Endothelial cell of coronary artery (primary cell): ENCODE results near the gene SKA1. TPM values are rescaled to one million over a fixed set of nuclear protein-coding genes. Genes with fewer than 3 reads are reported as not detected.

ENCODE experiments used
- total RNA-seq: library from RNA; depleted of rRNA; stranded (reverse); fragments of >200 nt; gene quantifications from 2 replicates; pipeline ENCODE4 v1.2.3, GENCODE V29; 2014

The SKA1 gene, protein sequence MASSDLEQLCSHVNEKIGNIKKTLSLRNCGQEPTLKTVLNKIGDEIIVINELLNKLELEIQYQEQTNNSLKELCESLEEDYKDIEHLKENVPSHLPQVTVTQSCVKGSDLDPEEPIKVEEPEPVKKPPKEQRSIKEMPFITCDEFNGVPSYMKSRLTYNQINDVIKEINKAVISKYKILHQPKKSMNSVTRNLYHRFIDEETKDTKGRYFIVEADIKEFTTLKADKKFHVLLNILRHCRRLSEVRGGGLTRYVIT
- total RNA-seq, result 5.2 and 15.0 TPM in 2 replicates

DNA sequence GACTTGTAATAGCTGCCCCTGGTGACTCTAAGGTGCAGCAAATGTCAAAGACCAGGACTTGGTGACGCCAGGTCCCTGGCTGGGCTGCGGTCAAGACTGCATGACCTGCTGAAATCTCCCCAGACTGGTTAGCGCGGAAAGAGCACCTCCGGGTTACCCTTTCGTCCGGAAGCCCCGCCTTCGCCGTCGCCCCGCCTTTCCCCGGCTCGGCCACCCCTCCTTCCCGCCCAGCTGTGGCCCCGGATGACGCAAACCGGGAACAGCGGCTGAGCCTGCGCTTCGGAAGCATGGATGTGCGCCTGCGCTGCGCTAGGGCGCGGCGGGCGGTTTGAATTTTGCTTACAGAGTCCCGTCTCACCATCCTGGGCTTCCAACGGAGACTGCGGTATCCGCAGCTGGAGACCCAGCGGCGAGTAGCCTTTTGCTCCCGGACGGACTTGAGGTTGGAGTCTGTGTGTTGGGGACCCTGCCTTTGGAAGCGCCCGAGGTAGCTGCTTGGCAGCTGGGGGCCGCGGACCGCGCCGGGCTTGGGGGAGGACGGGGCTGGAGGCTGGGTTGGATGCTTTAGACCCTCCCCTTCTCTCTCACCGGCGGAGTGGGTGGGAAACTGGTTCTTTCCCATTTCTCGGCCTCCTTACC, at the start of gene SKA1:
SKA1 (plus strand) TSS at position 294 of the 639 bp plus-strand sequence. CDS start 785 bp downstream, outside the sequence.

Other genes starting within 250 kb of the SKA1 start
- 0.54 and 1.4 TPM in 2 replicates for gene MYO5B, start 179.9 kb upstream of the SKA1 start, total RNA-seq
- 0.18 and 0.28 TPM in 2 replicates for gene CFAP53, start 108.6 kb upstream of the SKA1 start, total RNA-seq
- 47.3 and 77.2 TPM in 2 replicates for gene MBD1, start 93.5 kb upstream of the SKA1 start, total RNA-seq
- 45.2 and 52.8 TPM in 2 replicates for gene CXXC1, start 87.4 kb upstream of the SKA1 start, total RNA-seq
- under 0.01 TPM in 1 of 2 replicates, not detected in the other for gene MAPK4, start 185.0 kb downstream of the SKA1 start, total RNA-seq